Measurements from ENCODE around the gene TRIM54. TPM values are rescaled to one million over a fixed set of nuclear protein-coding genes. Genes with fewer than 3 reads are reported as not detected.

Gene TRIM54
- total and polyA plus RNA-seq, 2 donors from 2014 or later, result 0.31 to 2.1 TPM

DNA sequence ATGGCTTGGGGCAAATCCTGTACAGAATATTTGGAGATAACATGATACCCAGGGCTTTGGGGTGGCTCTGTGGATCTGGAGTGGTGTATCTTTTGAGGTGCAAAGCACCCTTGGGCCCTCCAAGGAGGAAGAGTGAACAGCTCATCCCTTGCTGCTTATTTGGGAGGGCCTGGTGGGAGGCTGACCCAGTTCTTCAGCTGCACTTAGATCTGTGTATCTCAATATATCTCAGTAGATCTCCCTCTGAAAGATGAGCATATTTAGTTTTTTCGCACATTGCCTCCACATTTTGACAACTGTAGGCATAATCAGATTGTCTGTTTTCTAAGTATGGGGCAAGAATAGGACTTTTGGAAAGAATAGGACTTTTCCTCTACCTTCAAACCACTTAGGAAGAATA lies 2.8 kb downstream of the TRIM54 start:
- Histone ChIP-seq H3K9me3 (ENCODE audit: control insufficient read depth in 2 of 3, insufficient read depth in 1 of 3, low read length in 3 of 3) (no peaks in the 10 kb centered on the region), H3K36me3 (ENCODE audit: control insufficient read depth in 2 of 3, insufficient read depth in 3 of 3, low read length in 3 of 3) (no peaks in the 10 kb centered on the region), H3K4me1 (ENCODE audit: control insufficient read depth in 2 of 3, insufficient read depth in 2 of 3, low read depth in 1 of 3, low read length in 3 of 3) (no peaks in the 10 kb centered on the region), H3K9ac (ENCODE audit: low read length in 3 of 3) (no peak overlapping the region), H3K27me3 (ENCODE audit: control insufficient read depth, insufficient read depth, low read length) (no peaks in the 10 kb centered on the region), H3K27ac (ENCODE audit: low read depth in 2 of 2, low read length in 2 of 2) (no peak overlapping the region), H3K4me3 (ENCODE audit: low read length in 3 of 3) (no peak overlapping the region)
- FAIRE-seq, result no peak
- DNase-seq, result no peak
- intact Hi-C loops (cut with DNase I), result no loop called here
- TF ChIP-seq, protein P1, sequence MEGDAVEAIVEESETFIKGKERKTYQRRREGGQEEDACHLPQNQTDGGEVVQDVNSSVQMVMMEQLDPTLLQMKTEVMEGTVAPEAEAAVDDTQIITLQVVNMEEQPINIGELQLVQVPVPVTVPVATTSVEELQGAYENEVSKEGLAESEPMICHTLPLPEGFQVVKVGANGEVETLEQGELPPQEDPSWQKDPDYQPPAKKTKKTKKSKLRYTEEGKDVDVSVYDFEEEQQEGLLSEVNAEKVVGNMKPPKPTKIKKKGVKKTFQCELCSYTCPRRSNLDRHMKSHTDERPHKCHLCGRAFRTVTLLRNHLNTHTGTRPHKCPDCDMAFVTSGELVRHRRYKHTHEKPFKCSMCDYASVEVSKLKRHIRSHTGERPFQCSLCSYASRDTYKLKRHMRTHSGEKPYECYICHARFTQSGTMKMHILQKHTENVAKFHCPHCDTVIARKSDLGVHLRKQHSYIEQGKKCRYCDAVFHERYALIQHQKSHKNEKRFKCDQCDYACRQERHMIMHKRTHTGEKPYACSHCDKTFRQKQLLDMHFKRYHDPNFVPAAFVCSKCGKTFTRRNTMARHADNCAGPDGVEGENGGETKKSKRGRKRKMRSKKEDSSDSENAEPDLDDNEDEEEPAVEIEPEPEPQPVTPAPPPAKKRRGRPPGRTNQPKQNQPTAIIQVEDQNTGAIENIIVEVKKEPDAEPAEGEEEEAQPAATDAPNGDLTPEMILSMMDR (IDR thresholded peaks at IDR 0.05; ENCODE audit: borderline replicate concordance, extremely low read depth, insufficient read depth), result no peak

DNA sequence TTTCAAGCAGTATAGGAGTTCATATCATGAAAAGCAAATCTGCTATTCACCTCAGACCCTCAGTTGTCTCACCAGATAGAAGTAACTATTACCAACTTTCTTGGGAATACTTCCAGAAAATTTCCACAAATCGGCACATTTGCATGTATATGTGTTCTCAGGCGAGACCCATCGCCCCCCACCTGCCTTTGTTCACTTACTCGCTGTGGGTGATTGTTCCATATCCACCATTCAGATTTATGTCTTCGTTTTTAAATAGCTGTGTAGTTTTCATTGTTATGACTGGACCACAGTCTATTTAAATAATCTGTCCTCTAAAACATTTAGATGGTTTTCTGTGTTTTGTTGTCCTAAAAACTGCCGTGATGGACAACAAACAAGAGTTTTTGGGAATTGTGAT lies 3.3 kb downstream of the TRIM54 start:
- FAIRE-seq (no peak), DNase-seq (no peak)
- H3K27ac ChIP-seq (ENCODE audit: low read depth in 2 of 2, low read length in 2 of 2), result no peak overlapping the region
- no peaks in the 10 kb centered on the region for H3K27me3 ChIP-seq (ENCODE audit: control insufficient read depth, insufficient read depth, low read length)
- no peak overlapping the region for H3K9ac ChIP-seq (ENCODE audit: low read length in 3 of 3)
- TF ChIP-seq, protein P1 (IDR thresholded peaks at IDR 0.05; ENCODE audit: borderline replicate concordance, extremely low read depth, insufficient read depth), result no peak
- intact Hi-C loops (cut with DNase I), result no loop called here
- H3K36me3 ChIP-seq (ENCODE audit: control insufficient read depth in 2 of 3, insufficient read depth in 3 of 3, low read length in 3 of 3), result no peaks in the 10 kb centered on the region
- no peaks in the 10 kb centered on the region for H3K4me1 ChIP-seq (ENCODE audit: control insufficient read depth in 2 of 3, insufficient read depth in 2 of 3, low read depth in 1 of 3, low read length in 3 of 3)
- no peak overlapping the region for H3K4me3 ChIP-seq (ENCODE audit: low read length in 3 of 3)
- H3K9me3 ChIP-seq (ENCODE audit: control insufficient read depth in 2 of 3, insufficient read depth in 1 of 3, low read length in 3 of 3), result no peaks in the 10 kb centered on the region

DNA sequence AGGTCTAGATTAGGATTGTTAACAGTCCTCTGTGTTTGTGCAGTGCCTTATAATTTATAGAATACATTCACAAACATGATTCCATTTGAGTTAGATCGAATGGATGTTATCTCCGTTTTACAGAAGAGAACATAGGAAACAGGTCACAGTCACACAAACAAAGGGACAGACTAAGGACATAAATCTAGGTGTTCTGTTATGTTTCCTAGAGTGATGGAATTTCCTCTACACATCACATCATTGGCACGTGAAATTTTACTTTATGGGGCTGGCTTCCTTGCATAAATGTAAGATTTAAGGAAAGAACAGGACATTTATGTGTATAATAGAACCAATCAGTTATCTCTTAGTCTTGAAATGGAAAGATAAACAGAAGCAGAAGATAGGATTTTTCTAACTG lies 6.4 kb downstream of the TRIM54 start:
- Histone ChIP-seq H3K27ac (ENCODE audit: low read depth in 2 of 2, low read length in 2 of 2) (no peak overlapping the region), H3K9me3 (ENCODE audit: control insufficient read depth in 2 of 3, insufficient read depth in 1 of 3, low read length in 3 of 3) (no peaks in the 10 kb centered on the region), H3K4me3 (ENCODE audit: low read length in 3 of 3) (no peak overlapping the region), H3K27me3 (ENCODE audit: control insufficient read depth, insufficient read depth, low read length) (no peaks in the 10 kb centered on the region), H3K4me1 (ENCODE audit: control insufficient read depth in 2 of 3, insufficient read depth in 2 of 3, low read depth in 1 of 3, low read length in 3 of 3) (no peaks in the 10 kb centered on the region), H3K36me3 (ENCODE audit: control insufficient read depth in 2 of 3, insufficient read depth in 3 of 3, low read length in 3 of 3) (no peaks in the 10 kb centered on the region), H3K9ac (ENCODE audit: low read length in 3 of 3) (no peak overlapping the region)
- intact Hi-C loops (cut with DNase I), result no loop called here
- FAIRE-seq (no peak), DNase-seq (no peak)
- TF ChIP-seq, protein P1 (IDR thresholded peaks at IDR 0.05; ENCODE audit: borderline replicate concordance, extremely low read depth, insufficient read depth), result no peak

DNA sequence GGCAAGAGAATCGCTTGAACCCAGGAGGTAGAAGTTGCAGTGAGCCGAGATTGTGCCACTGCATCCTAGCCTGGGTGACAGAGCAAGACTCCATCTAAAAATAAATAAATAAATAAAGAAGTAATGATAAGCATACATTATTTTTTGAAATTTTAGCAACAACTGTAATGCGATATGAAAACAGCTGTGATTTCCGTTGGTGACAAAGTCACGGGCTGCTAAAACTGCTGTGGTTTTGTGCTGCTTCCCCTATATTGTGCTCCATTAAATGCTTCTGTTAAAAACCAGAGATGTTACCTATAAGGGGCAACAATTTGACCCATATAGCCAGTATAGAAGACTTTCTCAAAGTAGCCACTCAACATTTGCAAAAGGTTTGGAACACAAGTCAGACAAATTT lies 8.3 kb downstream of the TRIM54 start:
- Histone ChIP-seq H3K9me3 (ENCODE audit: control insufficient read depth in 2 of 3, insufficient read depth in 1 of 3, low read length in 3 of 3) (no peaks in the 10 kb centered on the region), H3K4me3 (ENCODE audit: low read length in 3 of 3) (no peak overlapping the region), H3K9ac (ENCODE audit: low read length in 3 of 3) (no peak overlapping the region), H3K27me3 (ENCODE audit: control insufficient read depth, insufficient read depth, low read length) (no peaks in the 10 kb centered on the region), H3K36me3 (ENCODE audit: control insufficient read depth in 2 of 3, insufficient read depth in 3 of 3, low read length in 3 of 3) (no peaks in the 10 kb centered on the region), H3K4me1 (ENCODE audit: control insufficient read depth in 2 of 3, insufficient read depth in 2 of 3, low read depth in 1 of 3, low read length in 3 of 3) (no peaks in the 10 kb centered on the region), H3K27ac (ENCODE audit: low read depth in 2 of 2, low read length in 2 of 2) (no peak overlapping the region)
- intact Hi-C loops (cut with DNase I), result no loop called here
- DNase-seq (no peak), FAIRE-seq (no peak)
- TF ChIP-seq, protein P1 (IDR thresholded peaks at IDR 0.05; ENCODE audit: borderline replicate concordance, extremely low read depth, insufficient read depth), result no peak
